Measurements from ENCODE around the gene IRF8. TPM values are rescaled to one million over a fixed set of nuclear protein-coding genes. Genes with fewer than 3 reads are reported as not detected.
A peak's percentile ranks its signal among the peaks of the same experiment; 100 is the strongest.

The IRF8 gene
- total RNA-seq, 1 donor from 2014 or later, result 0.59 TPM

- H3K27me3 ChIP-seq (ENCODE audit: insufficient read depth, low read length), result peaks cover 10% of the 10 kb centered on the region
These were observed 17.4 kb downstream of the IRF8 start for GRCh38 chr16:85916141-85916890.

GRCh38 chr16:85917012-85917411, 18.1 kb downstream of the IRF8 start:
- Histone ChIP-seq H3K36me3 (ENCODE audit: insufficient read depth, low read length) (no peaks in the 10 kb centered on the region), H3K9ac (ENCODE audit: low read length) (no peak overlapping the region), H3K79me2 (ENCODE audit: insufficient read depth, low read length) (no peaks in the 10 kb centered on the region), H3K4me2 (ENCODE audit: low read length) (no peak overlapping the region), H3K27me3 (ENCODE audit: insufficient read depth, low read length) (peaks cover 7% of the 10 kb centered on the region), H3K4me3 (ENCODE audit: insufficient read depth, low read depth, low read length) (no peak overlapping the region), H3K27ac (ENCODE audit: low read depth, low read length) (no peak overlapping the region), H3K9me3 (ENCODE audit: insufficient read depth, low read depth, low read length) (no peaks in the 10 kb centered on the region), H4K20me1 (ENCODE audit: insufficient read depth, low read length) (no peaks in the 10 kb centered on the region), H2AFZ (ENCODE audit: low read depth, low read length) (no peak overlapping the region), H3K4me1 (ENCODE audit: insufficient read depth, low read length) (no peaks in the 10 kb centered on the region)
- Mint-ChIP-seq H3K4me1 (ENCODE audit: low read depth, unreplicated experiment) (peaks cover 6% of the 10 kb centered on the region), H3K9me3 (ENCODE audit: unreplicated experiment) (peaks cover 6% of the 10 kb centered on the region), H3K27me3 (ENCODE audit: low read depth, unreplicated experiment) (peaks cover 35% of the 10 kb centered on the region), H3K36me3 (ENCODE audit: low read depth, unreplicated experiment) (peaks cover 2% of the 10 kb centered on the region), H3K4me3 (ENCODE audit: unreplicated experiment) (no peak overlapping the region), H3K27ac (ENCODE audit: unreplicated experiment) (no peak overlapping the region)
- TF ChIP-seq EZH2 (IDR thresholded peaks at IDR 0.05; ENCODE audit: insufficient read depth, low read length) (no peak), CTCF (IDR thresholded peaks at IDR 0.05; ENCODE audit: insufficient read depth, low read depth, low read length) (no peak)
- FAIRE-seq, result no peak
- DNase-seq (ENCODE audit: low read depth), result no peak

More at GRCh38 chr16:85916141-85916890, 17.4 kb downstream of the IRF8 start:
- DNase-seq (ENCODE audit: low read depth), result peak; percentile 14
- no peaks in the 10 kb centered on the region for H3K36me3 ChIP-seq (ENCODE audit: insufficient read depth, low read length)
- no peak overlapping the region for H3K27ac ChIP-seq (ENCODE audit: low read depth, low read length)
- FAIRE-seq, result no peak
- H4K20me1 ChIP-seq (ENCODE audit: insufficient read depth, low read length), result no peaks in the 10 kb centered on the region
- no peaks in the 10 kb centered on the region for H3K79me2 ChIP-seq (ENCODE audit: insufficient read depth, low read length)
- H3K4me3 ChIP-seq (ENCODE audit: insufficient read depth, low read depth, low read length), result no peak overlapping the region
- no peak for TF ChIP-seq CTCF (IDR thresholded peaks at IDR 0.05; ENCODE audit: insufficient read depth, low read depth, low read length)
- no peak for TF ChIP-seq EZH2 (IDR thresholded peaks at IDR 0.05; ENCODE audit: insufficient read depth, low read length)
- peaks cover 40% of the 10 kb centered on the region for H3K27me3 Mint-ChIP-seq (ENCODE audit: low read depth, unreplicated experiment)
- H3K4me1 Mint-ChIP-seq (ENCODE audit: low read depth, unreplicated experiment), result peaks cover 6% of the 10 kb centered on the region
- H2AFZ ChIP-seq (ENCODE audit: low read depth, low read length), result no peak overlapping the region
- H3K4me1 ChIP-seq (ENCODE audit: insufficient read depth, low read length), result no peaks in the 10 kb centered on the region
- H3K4me3 Mint-ChIP-seq (ENCODE audit: unreplicated experiment), result no peak overlapping the region
- H3K9me3 ChIP-seq (ENCODE audit: insufficient read depth, low read depth, low read length), result no peaks in the 10 kb centered on the region
- H3K27ac Mint-ChIP-seq (ENCODE audit: unreplicated experiment), result no peak overlapping the region
- no peak overlapping the region for H3K9ac ChIP-seq (ENCODE audit: low read length)
- peaks cover 6% of the 10 kb centered on the region for H3K9me3 Mint-ChIP-seq (ENCODE audit: unreplicated experiment)
- peaks cover 2% of the 10 kb centered on the region for H3K36me3 Mint-ChIP-seq (ENCODE audit: low read depth, unreplicated experiment)
- no peak overlapping the region for H3K4me2 ChIP-seq (ENCODE audit: low read length)

GRCh38 chr16:85917959-85918358, 19.0 kb downstream of the IRF8 start:
- H3K4me3 Mint-ChIP-seq (ENCODE audit: unreplicated experiment), result no peak overlapping the region
- Histone ChIP-seq H3K79me2 (ENCODE audit: insufficient read depth, low read length) (no peaks in the 10 kb centered on the region), H3K4me3 (ENCODE audit: insufficient read depth, low read depth, low read length) (no peak overlapping the region), H3K9ac (ENCODE audit: low read length) (no peak overlapping the region), H3K4me1 (ENCODE audit: insufficient read depth, low read length) (no peaks in the 10 kb centered on the region), H3K27ac (ENCODE audit: low read depth, low read length) (no peak overlapping the region), H3K27me3 (ENCODE audit: insufficient read depth, low read length) (peaks cover 3% of the 10 kb centered on the region), H2AFZ (ENCODE audit: low read depth, low read length) (no peak overlapping the region), H3K4me2 (ENCODE audit: low read length) (no peak overlapping the region), H3K36me3 (ENCODE audit: insufficient read depth, low read length) (no peaks in the 10 kb centered on the region), H4K20me1 (ENCODE audit: insufficient read depth, low read length) (no peaks in the 10 kb centered on the region), H3K9me3 (ENCODE audit: insufficient read depth, low read depth, low read length) (no peaks in the 10 kb centered on the region)
- peaks cover 6% of the 10 kb centered on the region for H3K9me3 Mint-ChIP-seq (ENCODE audit: unreplicated experiment)
- peaks cover 2% of the 10 kb centered on the region for H3K36me3 Mint-ChIP-seq (ENCODE audit: low read depth, unreplicated experiment)
- H3K27me3 Mint-ChIP-seq (ENCODE audit: low read depth, unreplicated experiment), result peaks cover 27% of the 10 kb centered on the region
- FAIRE-seq, result no peak
- H3K4me1 Mint-ChIP-seq (ENCODE audit: low read depth, unreplicated experiment), result no peaks in the 10 kb centered on the region
- no peak overlapping the region for H3K27ac Mint-ChIP-seq (ENCODE audit: unreplicated experiment)
- TF ChIP-seq EZH2 (IDR thresholded peaks at IDR 0.05; ENCODE audit: insufficient read depth, low read length) (no peak), CTCF (IDR thresholded peaks at IDR 0.05; ENCODE audit: insufficient read depth, low read depth, low read length) (no peak)
- no peak for DNase-seq (ENCODE audit: low read depth)

Measured in astrocyte (in vitro differentiated cells and primary cell).